ENCODE data around the gene MAP3K2.

DNA sequence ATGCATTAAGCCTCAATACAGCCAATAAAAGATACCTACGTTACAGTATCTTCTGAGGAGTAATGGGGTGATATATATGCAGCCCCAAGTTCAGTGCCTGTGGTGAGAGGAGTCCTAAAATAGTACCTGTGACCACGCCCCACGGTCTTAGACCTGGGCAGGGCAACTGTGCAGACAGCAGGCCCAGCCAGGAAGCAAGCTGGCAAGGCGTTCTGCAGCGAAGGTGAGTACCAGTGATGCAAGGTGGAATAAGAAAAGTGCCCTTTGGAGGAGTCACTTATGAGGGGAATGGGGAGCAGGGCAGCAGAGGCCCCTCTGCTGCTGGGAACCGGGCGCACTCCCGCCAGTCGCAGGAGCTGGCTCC lies 12.7 kb upstream of the MAP3K2 start:
- TF ChIP-seq, protein P1, sequence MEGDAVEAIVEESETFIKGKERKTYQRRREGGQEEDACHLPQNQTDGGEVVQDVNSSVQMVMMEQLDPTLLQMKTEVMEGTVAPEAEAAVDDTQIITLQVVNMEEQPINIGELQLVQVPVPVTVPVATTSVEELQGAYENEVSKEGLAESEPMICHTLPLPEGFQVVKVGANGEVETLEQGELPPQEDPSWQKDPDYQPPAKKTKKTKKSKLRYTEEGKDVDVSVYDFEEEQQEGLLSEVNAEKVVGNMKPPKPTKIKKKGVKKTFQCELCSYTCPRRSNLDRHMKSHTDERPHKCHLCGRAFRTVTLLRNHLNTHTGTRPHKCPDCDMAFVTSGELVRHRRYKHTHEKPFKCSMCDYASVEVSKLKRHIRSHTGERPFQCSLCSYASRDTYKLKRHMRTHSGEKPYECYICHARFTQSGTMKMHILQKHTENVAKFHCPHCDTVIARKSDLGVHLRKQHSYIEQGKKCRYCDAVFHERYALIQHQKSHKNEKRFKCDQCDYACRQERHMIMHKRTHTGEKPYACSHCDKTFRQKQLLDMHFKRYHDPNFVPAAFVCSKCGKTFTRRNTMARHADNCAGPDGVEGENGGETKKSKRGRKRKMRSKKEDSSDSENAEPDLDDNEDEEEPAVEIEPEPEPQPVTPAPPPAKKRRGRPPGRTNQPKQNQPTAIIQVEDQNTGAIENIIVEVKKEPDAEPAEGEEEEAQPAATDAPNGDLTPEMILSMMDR (IDR thresholded peaks at IDR 0.05), result no peak
- no peak for TF ChIP-seq POLR2A (IDR thresholded peaks at IDR 0.05)

All from uterus (tissue), 2 donors.